SK-N-SH treated with all-trans-retinoic acid at 6 μM for 48 hours (cell line): ENCODE data around the gene CCDC187.

Experiments used
- ARNTL ChIP-seq: fragments of 450-650 bp; formaldehyde crosslinking; IDR thresholded peaks from 2 replicates; pipeline ENCODE4 v1.5.0; 2020; ENCODE audit warnings: low read depth, mild to moderate bottlenecking, moderate library complexity, borderline replicate concordance
- BACH2 ChIP-seq: fragments of 250-450 bp; sonication (Bioruptor Pico); IDR thresholded peaks from 2 replicates; pipeline ENCODE4 v1.9.0; 2021; ENCODE audit warnings: mild to moderate bottlenecking, borderline replicate concordance
- CREB5 ChIP-seq: fragments of 250-450 bp; sonication (Bioruptor Pico); IDR thresholded peaks from 2 replicates; pipeline ENCODE4 v1.5.1; 2020; ENCODE audit warnings: low read depth, mild to moderate bottlenecking, moderate library complexity
- GLIS3 ChIP-seq: fragments of 250-450 bp; sonication (Bioruptor Pico); IDR thresholded peaks from 2 replicates; pipeline ENCODE4 v1.5.0; 2020; ENCODE audit warnings: mild to moderate bottlenecking, moderate library complexity
- POU6F1 ChIP-seq: fragments of 250-450 bp; sonication (Bioruptor Pico); IDR thresholded peaks from 2 replicates; pipeline ENCODE4 v1.8.0; 2021; ENCODE audit warnings: low read depth, mild to moderate bottlenecking, moderate library complexity, borderline replicate concordance
- SNAI2 ChIP-seq: fragments of 250-450 bp; sonication (Bioruptor Pico); IDR thresholded peaks from 2 replicates; pipeline ENCODE4 v1.5.0; 2020; ENCODE audit warnings: mild to moderate bottlenecking, moderate library complexity
- ZNF70 ChIP-seq: fragments of 450-650 bp; formaldehyde crosslinking; IDR thresholded peaks from 2 replicates; pipeline ENCODE4 v1.5.0; 2020; ENCODE audit warnings: mild to moderate bottlenecking, moderate library complexity

- no peak for TF ChIP-seq GLIS3 (CRISPR knock-in tag)
- no peak for TF ChIP-seq BACH2
- TF ChIP-seq ARNTL (CRISPR knock-in tag), result no peak
- no peak for TF ChIP-seq SNAI2
- no peak for TF ChIP-seq POU6F1 (CRISPR knock-in tag)
- no peak for TF ChIP-seq ZNF70
- TF ChIP-seq CREB5 (CRISPR knock-in tag), result no peak
Observed at GRCh38 chr9:136336156-136336870, 32.4 kb upstream of the CCDC187 start.
